Measurements from ENCODE around the gene PILRB.
"Not testable (repeated sequence)": the region's sequence is repeated elsewhere in the genome, so short reads cannot be mapped to it uniquely, and the experiment has no call there.

Gene PILRB

DNA sequence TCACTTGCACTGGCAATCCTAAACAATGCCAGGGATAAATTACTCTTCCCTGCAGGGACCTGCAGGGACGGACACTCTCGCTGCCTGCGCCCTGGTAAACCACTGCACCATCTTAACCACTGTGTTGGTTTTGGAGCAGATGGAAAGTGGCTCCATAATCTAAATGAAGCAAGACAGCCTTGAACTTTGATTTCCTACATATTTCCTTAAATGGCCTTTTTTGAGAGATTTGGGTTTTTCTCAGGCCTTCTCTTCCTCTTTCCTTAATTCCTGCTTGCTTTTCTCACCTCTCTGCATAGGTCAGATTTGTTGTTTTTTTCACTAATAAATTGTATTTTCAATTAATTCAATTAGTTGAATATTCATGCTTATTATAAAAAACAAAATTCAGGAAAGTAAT lies 18.1 kb downstream of the PILRB start:
- DNase-seq (ENCODE audit: low spot score), result no peak

GRCh38 chr7:100378114-100378755 lies 20.3 kb downstream of the PILRB start:
- DNase-seq (ENCODE audit: low spot score), result no peak

- DNase-seq (ENCODE audit: low spot score), result no peak
These were observed 22.3 kb downstream of the PILRB start for GRCh38 chr7:100380196-100380595.

- DNase-seq (ENCODE audit: low spot score), result not testable (repeated sequence)
These were observed 23.8 kb downstream of the PILRB start for GRCh38 chr7:100381531-100382233.

DNA sequence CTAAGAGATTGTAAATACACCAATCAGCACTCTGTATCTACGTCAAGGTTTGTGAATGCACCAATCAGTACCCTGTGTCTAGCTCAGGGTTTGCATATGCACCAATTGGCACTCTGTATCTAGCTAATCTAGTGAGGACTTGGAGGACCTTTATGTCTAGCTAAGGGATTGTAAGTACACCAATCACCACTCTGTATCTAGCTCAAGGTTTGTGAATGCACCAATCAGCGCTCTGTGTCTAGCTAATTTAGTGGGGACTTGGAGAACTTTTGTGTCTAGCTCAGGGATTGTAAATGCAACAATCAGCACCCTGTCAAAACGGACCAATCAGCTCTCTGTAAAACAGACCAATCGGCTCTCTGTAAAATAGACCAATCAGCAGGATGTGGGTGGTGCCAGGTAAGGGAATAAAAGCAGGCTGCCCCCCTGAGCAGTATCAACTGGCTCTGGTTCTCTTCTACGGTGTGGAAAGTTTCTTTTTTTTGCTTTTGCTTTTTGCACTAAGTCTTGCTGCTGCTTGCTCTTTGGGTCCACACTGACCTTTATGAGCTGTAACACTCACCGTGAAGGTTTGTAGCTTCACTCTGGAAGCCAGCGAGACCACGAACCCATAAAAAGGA lies 24.4 kb downstream of the PILRB start:
- peak; percentile 60 for DNase-seq (ENCODE audit: low spot score)

DNA sequence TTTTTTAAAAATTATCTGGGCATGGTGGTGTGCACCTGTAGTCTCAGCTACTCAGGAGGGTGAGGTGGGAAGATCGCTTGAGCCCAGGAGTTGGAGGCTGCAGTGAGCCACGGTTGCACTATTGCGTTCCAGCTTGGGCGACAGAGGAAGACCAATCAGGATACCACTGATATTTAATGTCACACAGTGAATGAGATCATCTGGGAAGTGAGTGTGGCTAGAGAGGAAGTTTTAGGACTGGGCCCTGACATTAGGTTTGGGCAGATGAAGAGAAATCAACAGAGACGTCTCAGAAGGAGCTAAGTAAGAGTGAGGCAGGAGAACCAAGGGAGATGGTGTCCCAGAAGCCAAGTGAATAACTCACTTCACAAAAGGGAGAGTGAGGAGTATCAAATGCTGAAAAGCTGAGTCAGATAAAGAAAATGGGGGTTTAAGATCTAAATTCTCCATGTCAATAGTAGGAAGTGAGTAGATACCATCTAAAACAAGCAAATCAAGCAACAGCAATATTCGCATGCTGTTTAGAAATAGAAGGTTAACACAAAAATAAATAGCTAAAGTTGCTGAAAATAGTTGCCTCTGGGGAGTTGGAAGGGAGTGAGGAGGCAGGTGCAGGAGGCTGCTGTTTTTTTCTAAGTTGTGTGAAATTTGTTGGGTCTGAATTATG lies 26.8 kb downstream of the PILRB start:
- no peak for DNase-seq (ENCODE audit: low spot score)

DNA sequence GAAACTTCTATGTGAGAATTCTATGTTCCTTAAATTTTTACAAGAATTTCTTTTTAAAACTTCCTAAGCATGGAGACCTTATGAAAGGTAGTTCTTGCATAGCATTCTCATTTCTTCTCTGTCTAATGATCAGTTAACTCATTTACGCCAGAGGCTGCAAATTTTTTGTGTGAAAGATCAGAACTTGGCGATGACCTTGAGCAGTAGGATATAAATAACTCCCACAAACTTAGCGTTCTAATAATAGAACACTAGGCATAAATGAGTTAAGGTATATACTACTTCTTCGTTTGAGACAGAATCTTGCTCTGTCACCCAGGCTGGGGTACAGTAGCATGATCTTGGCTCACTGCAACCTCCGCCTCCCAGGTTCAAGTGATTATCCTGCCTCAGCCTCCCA lies 29.0 kb downstream of the PILRB start:
- no peak for DNase-seq (ENCODE audit: low spot score)

DNA sequence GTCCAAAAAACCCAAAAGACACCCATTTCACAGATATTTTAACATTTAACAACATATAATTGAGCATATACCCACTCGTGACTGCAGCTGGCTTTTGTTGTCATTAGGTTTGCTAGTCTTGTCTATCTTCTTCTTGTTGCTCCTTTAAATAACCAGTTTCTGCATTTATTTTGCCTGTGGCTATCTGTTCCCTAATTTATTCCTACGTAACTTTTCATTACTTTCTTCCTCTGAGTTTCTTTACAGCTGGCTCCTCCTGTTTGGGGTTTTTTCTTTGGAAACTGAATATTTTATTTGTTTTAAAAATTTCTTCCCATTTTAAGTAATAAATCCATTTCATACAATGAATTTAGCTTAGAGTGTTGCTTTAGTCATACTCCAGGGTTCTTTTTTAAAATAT lies 29.8 kb downstream of the PILRB start:
- no peak for DNase-seq (ENCODE audit: low spot score)

- no peak for DNase-seq (ENCODE audit: low spot score)
These were observed 31.6 kb downstream of the PILRB start for GRCh38 chr7:100389437-100390088.

DNA sequence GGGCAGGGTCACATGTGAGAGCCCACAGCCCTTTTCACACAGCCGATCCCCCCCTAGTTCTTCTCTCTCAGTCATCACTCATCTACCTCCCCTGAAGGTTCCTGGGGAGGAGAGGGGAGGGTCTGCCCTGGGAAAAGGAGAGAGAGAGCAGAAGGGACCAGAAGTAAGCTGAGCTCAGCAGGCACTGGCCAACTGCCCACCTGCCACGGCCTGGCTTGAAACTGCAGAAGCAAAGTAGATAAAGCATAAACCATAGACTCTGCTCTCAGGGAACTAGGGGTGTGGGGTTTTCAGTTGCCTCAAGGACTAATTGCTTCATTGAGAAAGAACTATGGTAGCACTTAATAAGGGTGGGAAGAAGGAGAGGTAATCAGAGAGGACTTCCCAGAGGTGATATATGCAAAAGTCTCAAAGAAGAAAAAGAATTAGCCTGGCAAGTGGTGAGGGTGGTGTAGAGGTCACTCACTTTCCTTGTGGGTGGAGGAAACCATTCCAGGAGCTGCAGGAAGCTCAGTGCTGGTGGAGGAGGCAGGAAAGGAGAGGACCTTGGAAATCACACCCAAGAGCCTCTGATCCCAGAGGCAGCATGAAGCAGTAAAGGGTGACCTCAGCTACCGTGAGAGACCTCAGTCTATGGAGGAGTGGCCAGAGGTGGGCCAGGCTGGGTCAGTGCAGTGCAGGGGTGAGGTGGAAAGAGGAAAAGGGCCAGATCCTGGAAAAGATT lies 32.5 kb downstream of the PILRB start:
- DNase-seq (ENCODE audit: low spot score), result peak; percentile 56

DNA sequence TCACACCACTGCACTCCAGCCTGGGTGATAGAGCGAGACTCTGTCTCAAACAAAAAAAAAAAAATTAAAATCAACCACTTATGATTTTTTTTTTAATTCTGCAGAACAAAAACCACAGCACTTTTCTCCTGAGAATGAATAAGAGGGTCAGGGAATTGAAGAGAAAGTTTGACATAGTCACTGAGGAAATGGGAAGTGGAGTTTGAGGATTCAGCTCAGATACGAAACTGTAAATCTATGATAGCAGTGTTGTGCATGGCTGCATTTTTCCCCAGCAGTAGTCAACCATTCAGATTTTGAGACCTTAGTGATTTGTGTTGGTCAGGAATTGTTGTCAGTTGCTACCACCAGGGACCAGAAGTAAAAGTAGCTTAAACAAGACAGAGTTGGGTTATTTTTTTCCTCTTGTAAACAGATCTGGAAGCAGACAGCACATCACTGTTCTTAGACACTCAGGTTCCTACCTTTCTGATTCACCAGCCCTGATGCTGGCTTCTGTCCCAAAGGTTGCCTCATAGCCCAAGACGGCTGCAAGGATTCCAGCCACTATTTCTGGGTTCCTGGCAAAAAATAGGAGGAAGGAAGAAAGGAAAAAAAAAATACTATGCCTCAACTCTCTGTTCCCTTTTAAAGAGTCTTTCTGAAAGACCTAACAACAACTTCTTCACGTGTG lies 35.5 kb downstream of the PILRB start:
- DNase-seq (ENCODE audit: low spot score), result no peak

DNA sequence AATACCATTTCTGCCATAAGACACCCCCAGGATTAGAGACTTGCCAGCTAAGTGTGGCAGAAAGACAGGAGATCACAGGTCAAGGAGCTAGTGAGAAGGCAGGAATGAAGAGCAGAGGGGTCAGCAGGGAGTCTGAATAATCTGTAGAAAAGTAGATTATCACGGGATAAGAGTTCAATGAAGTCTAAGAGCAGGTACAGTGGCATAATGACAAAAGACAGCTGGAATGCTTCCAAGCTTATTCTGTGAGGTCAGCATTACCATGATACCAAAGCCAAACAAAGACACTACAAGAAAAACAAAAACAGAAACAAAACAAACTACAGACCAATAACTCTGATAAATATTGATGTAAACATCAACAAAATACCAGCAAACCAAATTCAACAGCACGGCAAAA lies 36.2 kb downstream of the PILRB start:
- DNase-seq (ENCODE audit: low spot score), result no peak

GRCh38 chr7:100396421-100396982 lies 38.6 kb downstream of the PILRB start:
- no peak for DNase-seq (ENCODE audit: low spot score)

- DNase-seq (ENCODE audit: low spot score), result peak; percentile 50
These were observed 39.6 kb downstream of the PILRB start for GRCh38 chr7:100397315-100398081.

GRCh38 chr7:100398239-100398638 lies 40.3 kb downstream of the PILRB start:
- DNase-seq (ENCODE audit: low spot score), result peak; percentile 76

DNA sequence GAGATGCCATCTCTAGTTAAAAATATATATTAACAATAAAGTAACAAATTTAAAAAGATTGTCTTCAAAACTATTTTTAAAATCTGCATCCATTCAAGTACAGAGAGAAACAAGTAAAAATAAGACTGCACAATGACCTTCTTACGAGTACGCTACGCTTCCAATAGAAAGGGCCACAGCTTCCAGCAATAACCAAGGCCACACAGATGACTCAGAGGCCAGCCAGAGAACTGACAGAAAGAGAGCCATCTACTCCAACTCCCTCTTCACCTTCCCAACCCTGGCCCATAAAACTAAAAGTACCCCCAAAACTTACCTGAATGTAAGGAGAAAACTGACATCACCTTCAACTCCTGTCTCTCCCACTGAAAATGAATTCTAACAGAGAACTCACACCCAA lies 42.1 kb downstream of the PILRB start:
- DNase-seq (ENCODE audit: low spot score), result no peak

- DNase-seq (ENCODE audit: low spot score), result peak; percentile 81
These were observed 42.7 kb downstream of the PILRB start for GRCh38 chr7:100400656-100401055.

DNA sequence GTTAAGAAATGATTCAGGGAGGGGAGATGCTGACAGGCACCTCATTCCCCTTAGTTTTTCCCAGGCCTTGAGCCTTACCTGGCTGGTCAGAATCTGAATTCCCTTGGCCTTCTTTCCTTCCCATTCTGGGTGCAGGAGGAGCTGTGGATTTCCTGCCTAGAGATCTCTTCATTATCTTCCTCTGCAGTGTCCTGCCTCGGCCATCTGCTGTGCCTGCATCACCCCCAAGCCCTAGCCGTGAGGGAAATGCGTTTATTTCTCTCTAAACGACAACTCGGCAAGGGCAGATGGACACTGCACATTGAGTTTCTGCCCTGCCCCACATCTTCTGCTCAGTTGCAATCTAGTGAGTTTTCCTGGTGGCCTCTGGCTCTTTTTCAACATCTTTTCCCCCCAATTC lies 43.9 kb downstream of the PILRB start:
- peak; percentile 95 for DNase-seq (ENCODE audit: low spot score)

DNA sequence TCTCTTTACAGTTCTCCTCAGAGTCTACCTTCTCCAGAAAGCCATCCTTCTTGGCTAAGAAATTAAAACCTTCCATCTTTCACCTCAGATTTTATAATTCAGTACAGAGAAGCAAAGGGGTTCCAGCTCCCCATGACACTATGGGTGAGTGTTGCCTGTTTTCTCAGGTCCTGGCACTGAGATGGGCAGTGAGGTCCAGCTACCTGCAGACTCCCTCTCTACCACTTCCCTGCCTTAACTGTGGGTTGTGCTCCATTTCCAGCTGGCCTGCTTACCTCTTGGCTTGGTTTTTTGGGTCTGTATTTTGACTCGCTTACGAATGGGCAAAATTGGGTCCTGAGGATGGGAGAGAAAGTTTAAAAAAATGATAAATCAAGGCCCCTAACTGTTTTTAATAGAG lies 44.3 kb downstream of the PILRB start:
- DNase-seq (ENCODE audit: low spot score), result peak; percentile 94

- no peak for DNase-seq (ENCODE audit: low spot score)
These were observed 48.9 kb downstream of the PILRB start for GRCh38 chr7:100406767-100407166.

Measured in cerebellar cortex (tissue), 1 donor.